K562 (cell line): ENCODE results near the gene IGSF9. TPM values are rescaled to one million over a fixed set of nuclear protein-coding genes. Genes with fewer than 3 reads are reported as not detected.

ENCODE experiments used
- ATAC-seq: fragments of 200-7000 bp; cut with Tn5 transposase; 3 replicates; pipeline ENCODE4 v1.9.1; 2020; ENCODE audit warnings: moderate library complexity
- BruUV-seq: library from RNA; stranded (reverse); fragments of 400-500 nt; replicated peaks from 2 replicates; lab custom pipeline; 2021; lab: Mats Ljungman, UMichigan
- CTCF ChIA-PET: fragments of 300-600 bp; formaldehyde crosslinking; extraction: SDS; loops from one replicate; lab custom pipeline; 2021; ENCODE audit warnings: low intra/inter-chr PET ratio; lab: Yijun Ruan, JAX
- POLR2A ChIA-PET: fragments of 300-600, 350-650 bp; sonication (Branson Sonifier 250); formaldehyde crosslinking; extraction: SDS; loops from one replicate; lab custom pipeline; 2021; ENCODE audit warnings: antibody characterized with exemption, inconsistent platforms; lab: Yijun Ruan, JAX
- DNase-seq, 4 experiments: peaks; one replicate each; pipeline versions ENCODE4 v3.0.0 to v3.0.0-alpha.2; 2011 to 2018; ENCODE audit warnings: low spot score in 3 of 4, mixed read lengths in 3 of 4; ENCODE audit errors: extremely low read depth in 1 of 4
- FAIRE-seq: peaks from 2 replicates; lab custom pipeline; 2011; peaks lifted over from hg19 to GRCh38; lab: Jason Lieb, UNC
- H2AFZ ChIP-seq: 2 replicates; pipeline ENCODE4 v1.6.0; 2011; ENCODE audit warnings: low read depth, low read length, control low read depth, inconsistent platforms
- H3K27ac ChIP-seq: fragments of 200-600 bp; 3 replicates; pipeline ENCODE4 v1.8.0; 2011; ENCODE audit warnings: low read depth, mild to moderate bottlenecking, control low read depth, inconsistent platforms, low read length, moderate library complexity, mixed read lengths; ENCODE audit errors: extremely low read depth
- H3K27me3 ChIP-seq, 2 experiments: fragments of 300-600 bp in 1 of 2; 2 replicates in 1 of 2; 3 replicates in 1 of 2; pipeline versions ENCODE4 v1.6.0 to v1.8.0; 2011; ENCODE audit warnings: inconsistent platforms in 2 of 2, low read length in 2 of 2, mild to moderate bottlenecking in 1 of 2, mixed read lengths in 1 of 2, moderate library complexity in 1 of 2; ENCODE audit not compliant: control insufficient read depth in 2 of 2, insufficient read depth in 2 of 2
- H3K36me3 ChIP-seq: fragments of 300-600 bp; 3 replicates; pipeline ENCODE4 v1.8.0; 2011; ENCODE audit warnings: mild to moderate bottlenecking, low read length, inconsistent platforms; ENCODE audit not compliant: control insufficient read depth, insufficient read depth
- H3K4me1 ChIP-seq, 2 experiments: fragments of 200-600 bp in 1 of 2; replicated peaks in 1 of 2; 2 replicates in 1 of 2; 3 replicates in 1 of 2; pipeline versions ENCODE4 v1.5.1 to v1.8.0; 2011; ENCODE audit warnings: inconsistent platforms in 2 of 2, low read length in 2 of 2, mild to moderate bottlenecking in 1 of 2, mixed read lengths in 1 of 2, moderate library complexity in 1 of 2; ENCODE audit not compliant: control insufficient read depth in 2 of 2, insufficient read depth in 2 of 2
- H3K4me2 ChIP-seq: 2 replicates; pipeline ENCODE4 v1.6.1; 2011; ENCODE audit warnings: low read length, control low read depth, inconsistent platforms, mixed read lengths; ENCODE audit not compliant: insufficient read depth
- H3K4me3 ChIP-seq: fragments of 200-600 bp; sonication (generic), shearing (Covaris generic); 2 replicates; pipeline ENCODE4 v1.5.1; 2016; ENCODE audit warnings: control low read depth, inconsistent platforms
- H3K79me2 ChIP-seq: fragments of 200-600 bp; 3 replicates; pipeline ENCODE4 v1.8.0; 2011; ENCODE audit warnings: low read length, inconsistent platforms; ENCODE audit not compliant: control insufficient read depth, insufficient read depth
- H3K9ac ChIP-seq, 2 experiments: 2 replicates each; pipeline versions ENCODE4 v1.6.0 to v1.6.1; 2011; ENCODE audit warnings: low read depth in 2 of 2, low read length in 2 of 2, control low read depth in 1 of 2, inconsistent platforms in 1 of 2, mild to moderate bottlenecking in 1 of 2, mixed read lengths in 1 of 2; ENCODE audit not compliant: insufficient read depth in 1 of 2
- H3K9me1 ChIP-seq: one replicate; pipeline ENCODE4 v1.6.0; 2011; ENCODE audit warnings: inconsistent platforms, mild to moderate bottlenecking, low read length, moderate library complexity; ENCODE audit not compliant: control insufficient read depth, insufficient read depth
- H3K9me3 ChIP-seq: replicated peaks from 2 replicates; pipeline ENCODE4 v1.5.1; 2011; ENCODE audit warnings: low read depth, low read length, inconsistent platforms; ENCODE audit not compliant: control insufficient read depth, insufficient read depth
- H4K20me1 ChIP-seq: replicated peaks from 2 replicates; pipeline ENCODE4 v1.6.1; 2011; ENCODE audit warnings: low read length, inconsistent platforms, mixed read lengths; ENCODE audit not compliant: control insufficient read depth, insufficient read depth
- CREBBP ChIP-seq: IDR thresholded peaks from one replicate; pipeline ENCODE4 v1.6.1; 2012; ENCODE audit warnings: low read depth, mild to moderate bottlenecking, control low read depth, inconsistent platforms, low read length
- SMARCB1 ChIP-seq: IDR thresholded peaks from 2 replicates; pipeline ENCODE4 v1.6.1; 2011; ENCODE audit warnings: improper control_type of control experiment, low read depth; ENCODE audit not compliant: insufficient read length
- TCFL5 ChIP-seq: fragments of 250-450 bp; sonication (Bioruptor Pico); conservative IDR thresholded peaks from 2 replicates; pipeline ENCODE4 v1.6.1; 2021; ENCODE audit warnings: mild to moderate bottlenecking, moderate library complexity, matching md5 sums
- TFAP4 ChIP-seq: sonication (generic); formaldehyde crosslinking; IDR thresholded peaks from 2 replicates; pipeline ENCODE4 v1.8.0; 2022; ENCODE audit warnings: missing genetic modification reagents, mild to moderate bottlenecking, moderate library complexity, borderline replicate concordance
- ZKSCAN1 ChIP-seq: fragments of 150-350 bp; IDR thresholded peaks from 2 replicates; pipeline ENCODE4 v1.6.1; 2016; ENCODE audit warnings: low read depth, low read length
- ZNF134 ChIP-seq: fragments of 250-450 bp; sonication (Bioruptor Pico); conservative IDR thresholded peaks from 2 replicates; pipeline ENCODE4 v1.4.0; 2020
- ZNF175 ChIP-seq: fragments of 200-800 bp; sonication (Bioruptor generic); IDR thresholded peaks from 2 replicates; pipeline ENCODE4 v1.6.1; 2016; ENCODE audit warnings: low read depth, mild to moderate bottlenecking, missing genetic modification characterization, missing compliant biosample characterization
- ZNF639 ChIP-seq, 2 experiments: fragments of 200-800 bp in 1 of 2; sonication (Bioruptor generic) in 1 of 2; sonication (generic) in 1 of 2; formaldehyde crosslinking in 1 of 2; IDR thresholded peaks in 1 of 2; conservative IDR thresholded peaks in 1 of 2; 2 replicates each; pipeline versions ENCODE4 v1.5.0 to v1.6.1; 2016 to 2020; ENCODE audit warnings: missing compliant biosample characterization in 1 of 2, missing genetic modification characterization in 1 of 2, missing genetic modification reagents in 1 of 2
- WGBS: fragments of 100-300 bp; shearing (Covaris generic); methylation state at CpG from one replicate; pipeline ENCODE4 v1.1.6; 2016; ENCODE audit warnings: low coverage, mixed read lengths; ENCODE audit not compliant: insufficient coverage; ENCODE audit errors: missing lambda C conversion rate; 5-methylcytosine and 5-hydroxymethylcytosine counted together
- in situ Hi-C: fragments of 300-500 bp; cut with MboI; formaldehyde crosslinking; loops from 4 replicates; pipeline ENCODE4 v1.15.0; 2018; ENCODE audit warnings: inconsistent platforms, mixed read lengths
- intact Hi-C: fragments of 100-400 bp; cut with micrococcal nuclease; formaldehyde crosslinking; loops from 2 replicates; pipeline ENCODE4 v1.14.2; 2022
- polyA plus RNA-seq, 8 experiments: library from polyadenylated mRNA; depleted of rRNA in 4 of 8; stranded (reverse) in 5 of 8; unstranded in 3 of 8; fragments of >200 nt; fragmentation: Nextera tagmentation in 2 of 8; fragmentation: Illumina TruSeq in 1 of 8; extraction: Ambion mirVana in 2 of 8; extraction: Trizol in 1 of 8; gene quantifications; 2 replicates each; pipeline versions ENCODE4 v1.2.1 to v1.2.3, GENCODE V29; 2011 to 2014; ENCODE audit warnings: inconsistent platforms in 1 of 8, missing spikeins in 1 of 8
- total RNA-seq, 7 experiments: library from RNA; depleted of rRNA in 6 of 7; stranded (reverse); fragments of >200 nt in 6 of 7; fragmentation: Illumina TruSeq in 2 of 7; extraction: Trizol in 2 of 7; gene quantifications; 2 replicates each; pipeline versions ENCODE4 v1.2.1 to v1.2.3, GENCODE V29; 2011 to 2021; ENCODE audit warnings: low replicate concordance in 1 of 7

IGSF9 gene
- total and polyA plus RNA-seq, 9 of the 15 experiments (the other 6 are each of a cell fraction or from before 2014, with no cell fraction given): 0.03 to 0.29 (median 0.07) TPM; not detected in 1

GRCh38 chr1:159916242-159917051, 29.0 kb downstream of the IGSF9 start:
- ATAC-seq (peak; percentile 19), FAIRE-seq (no peak)
- WGBS: 67% methylated on average over 9 of the region's 9 CpGs

More at GRCh38 chr1:159916242-159917051, 29.0 kb downstream of the IGSF9 start:
- Histone ChIP-seq H3K36me3 (peaks cover 54% of the 10 kb centered on the region), H3K9me1 (peaks cover 10% of the 10 kb centered on the region), H3K9ac (peak overlapping the region in 1 of 2 experiments; percentile 54; a peak in 1 of 4 replicates), H3K9me3 (no peaks in the 10 kb centered on the region), H3K27ac (no peak overlapping the region), H3K4me3 (no peak overlapping the region), H3K79me2 (peaks cover 20% of the 10 kb centered on the region), H2AFZ (no peak overlapping the region), H3K4me2 (no peak overlapping the region), H4K20me1 (peaks cover 15% of the 10 kb centered on the region), H3K27me3 (no peaks in the 10 kb centered on the region), H3K4me1 (peaks cover 9 to 14% of the 10 kb centered on the region in 2 experiments)
- in situ Hi-C loops: no loop called here
- ChIA-PET POLR2A (interaction anchor here (0.6 to 4.1 kb wide), 10 partner anchors 8 to 748 kb away, joined by 3 to 35 read pairs (median 6); partner anchors contain the start of gene TAGLN2), CTCF (no interaction called here)
- no peak for DNase-seq
- TF ChIP-seq ZNF639 (CRISPR knock-in tag; conservative IDR thresholded peaks at IDR 0.05 in 1 of 2, IDR thresholded peaks at IDR 0.05 in 1 of 2): no peak
- no peak for TF ChIP-seq CREBBP
- TF ChIP-seq TCFL5 (CRISPR knock-in tag): no peak
- TF ChIP-seq ZNF134: no peak
- TF ChIP-seq TFAP4 (CRISPR knock-in tag): no peak
- TF ChIP-seq SMARCB1: no peak
- TF ChIP-seq ZKSCAN1: peak; percentile 46; the same call in 1 of the 2 replicates
- no peak for TF ChIP-seq ZNF175 (CRISPR knock-in tag)
- intact Hi-C loops: no loop called here
- BruUV-seq: no TSS peak
